Measurements from ENCODE around the gene OOEP.
"Not testable (repeated sequence)": the region's sequence is repeated elsewhere in the genome, so short reads cannot be mapped to it uniquely, and the experiment has no call there.

The OOEP gene

DNA sequence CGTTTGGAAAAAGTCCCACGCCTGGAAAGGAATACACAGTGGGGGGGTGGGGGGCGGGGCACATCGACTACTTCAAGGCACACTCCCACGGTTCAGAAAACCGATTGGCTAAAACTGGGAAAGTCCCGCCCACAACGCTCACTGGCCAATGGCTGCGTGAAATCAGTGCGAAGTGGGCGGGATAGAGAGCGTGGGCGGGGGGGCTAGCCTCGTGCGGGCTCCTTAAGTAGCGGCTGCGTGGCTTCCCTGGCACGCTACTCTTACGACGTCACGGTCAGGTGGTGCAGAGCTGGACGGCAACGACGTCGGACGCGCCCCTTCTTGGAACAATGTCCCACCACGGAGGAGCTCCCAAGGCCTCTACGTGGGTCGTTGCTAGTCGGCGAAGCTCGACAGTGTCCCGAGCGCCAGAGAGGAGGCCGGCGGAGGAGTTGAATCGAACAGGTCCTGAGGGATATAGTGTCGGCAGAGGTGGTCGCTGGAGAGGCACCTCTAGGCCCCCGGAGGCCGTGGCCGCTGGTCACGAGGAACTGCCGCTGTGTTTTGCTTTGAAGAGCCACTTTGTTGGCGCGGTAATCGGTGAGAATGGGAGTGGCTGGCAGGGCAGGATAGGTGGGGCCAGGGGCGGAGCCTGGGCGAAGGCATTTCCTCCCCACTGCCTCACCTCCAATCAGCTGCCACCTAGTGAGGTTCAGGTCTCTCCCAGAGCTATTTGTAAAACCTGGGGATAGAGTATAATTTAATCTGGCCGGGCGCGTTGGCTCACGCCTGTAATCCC, 25.1 kb upstream of the OOEP start, which contains the start of gene DDX43:
Gene DDX43, plus strand, starts transcription at position 252 of the 778 bp plus-strand sequence. Its CDS starts 78 bp downstream, at position 330.
- no peak within 1 kb of the TSS for H3K4me3 ChIP-seq (replicated peaks; ENCODE audit: low read depth, low read length)
- TF ChIP-seq, protein P1, sequence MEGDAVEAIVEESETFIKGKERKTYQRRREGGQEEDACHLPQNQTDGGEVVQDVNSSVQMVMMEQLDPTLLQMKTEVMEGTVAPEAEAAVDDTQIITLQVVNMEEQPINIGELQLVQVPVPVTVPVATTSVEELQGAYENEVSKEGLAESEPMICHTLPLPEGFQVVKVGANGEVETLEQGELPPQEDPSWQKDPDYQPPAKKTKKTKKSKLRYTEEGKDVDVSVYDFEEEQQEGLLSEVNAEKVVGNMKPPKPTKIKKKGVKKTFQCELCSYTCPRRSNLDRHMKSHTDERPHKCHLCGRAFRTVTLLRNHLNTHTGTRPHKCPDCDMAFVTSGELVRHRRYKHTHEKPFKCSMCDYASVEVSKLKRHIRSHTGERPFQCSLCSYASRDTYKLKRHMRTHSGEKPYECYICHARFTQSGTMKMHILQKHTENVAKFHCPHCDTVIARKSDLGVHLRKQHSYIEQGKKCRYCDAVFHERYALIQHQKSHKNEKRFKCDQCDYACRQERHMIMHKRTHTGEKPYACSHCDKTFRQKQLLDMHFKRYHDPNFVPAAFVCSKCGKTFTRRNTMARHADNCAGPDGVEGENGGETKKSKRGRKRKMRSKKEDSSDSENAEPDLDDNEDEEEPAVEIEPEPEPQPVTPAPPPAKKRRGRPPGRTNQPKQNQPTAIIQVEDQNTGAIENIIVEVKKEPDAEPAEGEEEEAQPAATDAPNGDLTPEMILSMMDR (IDR thresholded peaks at IDR 0.05; ENCODE audit: insufficient read depth, low read length, poor library complexity, severe bottlenecking), result no peak
- H3K27me3 ChIP-seq (replicated peaks; ENCODE audit: control insufficient read depth, insufficient read depth, low read length), result no peaks in the 10 kb centered on the region
- H3K36me3 ChIP-seq (ENCODE audit: control insufficient read depth, insufficient read depth, low read length), result no peaks in the 10 kb centered on the region
- DNase-seq (ENCODE audit: extremely low read depth, insufficient read length), result peak; percentile 79

DNA sequence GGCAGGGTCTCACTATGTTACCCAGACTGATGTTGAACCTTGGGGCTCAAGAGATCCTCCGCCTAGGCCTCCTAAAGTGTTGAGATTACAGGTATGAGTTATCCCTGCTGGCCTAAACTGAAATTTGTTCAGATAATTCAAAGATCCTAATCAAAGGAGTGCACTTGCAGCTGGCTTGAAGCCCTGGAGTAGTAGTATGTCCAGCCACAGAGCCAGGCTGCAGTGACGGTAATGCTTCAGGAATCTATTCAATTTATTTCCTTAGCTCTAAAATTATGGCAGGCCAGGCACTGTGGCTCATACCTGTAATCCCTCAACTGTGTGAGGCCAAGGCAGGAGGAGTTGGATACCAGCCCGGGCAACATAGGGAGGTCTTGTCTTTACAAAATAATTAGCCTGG, 23.6 kb upstream of the OOEP start:
- Histone ChIP-seq H3K36me3 (ENCODE audit: control insufficient read depth, insufficient read depth, low read length) (no peaks in the 10 kb centered on the region), H3K27me3 (replicated peaks; ENCODE audit: control insufficient read depth, insufficient read depth, low read length) (no peaks in the 10 kb centered on the region; the same call in 1 of the 2 replicates), H3K4me3 (replicated peaks; ENCODE audit: low read depth, low read length) (no peak overlapping the region)
- TF ChIP-seq, protein P1 (IDR thresholded peaks at IDR 0.05; ENCODE audit: insufficient read depth, low read length, poor library complexity, severe bottlenecking), result no peak
- DNase-seq (ENCODE audit: extremely low read depth, insufficient read length), result no peak

DNA sequence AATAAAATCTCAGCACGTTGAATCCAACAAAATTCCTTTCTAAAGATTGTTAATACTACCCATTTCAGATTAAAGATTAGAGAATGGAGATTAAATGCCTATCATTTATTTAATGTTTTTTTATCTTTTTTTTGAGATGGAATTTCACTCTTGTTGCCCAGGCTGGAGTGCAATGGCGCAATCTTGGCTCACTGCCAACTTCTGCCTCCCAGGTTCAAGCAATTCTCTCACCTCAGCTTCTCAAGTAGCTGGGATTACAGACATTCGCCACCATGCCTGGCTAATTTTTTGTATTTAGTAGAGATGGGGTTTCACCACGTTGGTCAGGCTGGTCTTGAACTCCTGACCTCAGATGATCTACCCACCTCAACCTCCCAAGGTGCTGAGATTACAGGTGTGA, 22.5 kb upstream of the OOEP start:
- DNase-seq (ENCODE audit: extremely low read depth, insufficient read length); H3K4me3 ChIP-seq (replicated peaks; ENCODE audit: low read depth, low read length); H3K36me3 ChIP-seq (ENCODE audit: control insufficient read depth, insufficient read depth, low read length); H3K27me3 ChIP-seq (replicated peaks; ENCODE audit: control insufficient read depth, insufficient read depth, low read length): not testable (repeated sequence)

DNA sequence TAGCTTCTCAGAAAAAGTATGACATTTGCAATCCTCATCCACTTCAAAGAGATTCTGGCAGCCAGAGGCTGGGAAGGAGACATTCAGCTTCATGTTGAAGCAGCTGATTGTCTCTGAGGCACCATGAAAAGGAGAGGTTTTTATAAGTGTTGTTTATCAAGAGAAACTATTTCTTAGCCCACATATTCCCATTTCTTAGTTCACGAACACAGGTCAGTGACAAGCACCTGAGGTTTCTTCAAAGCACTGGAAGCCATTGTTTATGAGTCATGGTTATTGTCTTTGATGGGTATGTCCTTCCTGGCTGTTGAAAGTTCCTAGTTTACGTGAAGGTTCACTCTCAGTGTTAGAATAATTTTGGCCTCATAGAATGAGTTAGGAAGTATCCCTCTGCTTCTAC, 22.0 kb upstream of the OOEP start:
- H3K36me3 ChIP-seq (ENCODE audit: control insufficient read depth, insufficient read depth, low read length), result no peaks in the 10 kb centered on the region
- H3K27me3 ChIP-seq (replicated peaks; ENCODE audit: control insufficient read depth, insufficient read depth, low read length), result no peaks in the 10 kb centered on the region; the same call in 1 of the 2 replicates
- no peak for DNase-seq (ENCODE audit: extremely low read depth, insufficient read length)
- TF ChIP-seq, protein P1 (IDR thresholded peaks at IDR 0.05; ENCODE audit: insufficient read depth, low read length, poor library complexity, severe bottlenecking), result no peak
- H3K4me3 ChIP-seq (replicated peaks; ENCODE audit: low read depth, low read length), result no peak overlapping the region

DNA sequence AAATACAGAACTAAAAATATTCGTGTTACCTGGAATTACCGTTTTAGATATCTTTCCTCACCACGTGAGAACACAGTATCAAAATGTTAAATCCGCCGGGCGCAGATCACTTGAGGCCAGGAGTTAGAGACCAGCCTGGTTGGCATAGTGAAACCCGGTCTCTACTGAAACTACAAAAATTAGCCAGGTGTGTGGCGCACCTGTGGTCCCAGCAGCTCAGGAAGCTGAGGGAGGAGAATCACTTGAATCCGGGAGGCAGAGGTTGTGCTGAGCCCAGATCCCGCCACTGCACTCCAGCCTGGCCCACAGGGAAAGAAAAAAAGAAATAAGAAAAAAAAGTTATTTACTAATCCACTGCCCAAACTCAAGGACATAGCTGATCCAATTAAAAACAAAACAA, 20.2 kb upstream of the OOEP start:
- DNase-seq (ENCODE audit: extremely low read depth, insufficient read length), result no peak
- H3K4me3 ChIP-seq (replicated peaks; ENCODE audit: low read depth, low read length), result no peak overlapping the region
- TF ChIP-seq, protein P1 (IDR thresholded peaks at IDR 0.05; ENCODE audit: insufficient read depth, low read length, poor library complexity, severe bottlenecking), result no peak

DNA sequence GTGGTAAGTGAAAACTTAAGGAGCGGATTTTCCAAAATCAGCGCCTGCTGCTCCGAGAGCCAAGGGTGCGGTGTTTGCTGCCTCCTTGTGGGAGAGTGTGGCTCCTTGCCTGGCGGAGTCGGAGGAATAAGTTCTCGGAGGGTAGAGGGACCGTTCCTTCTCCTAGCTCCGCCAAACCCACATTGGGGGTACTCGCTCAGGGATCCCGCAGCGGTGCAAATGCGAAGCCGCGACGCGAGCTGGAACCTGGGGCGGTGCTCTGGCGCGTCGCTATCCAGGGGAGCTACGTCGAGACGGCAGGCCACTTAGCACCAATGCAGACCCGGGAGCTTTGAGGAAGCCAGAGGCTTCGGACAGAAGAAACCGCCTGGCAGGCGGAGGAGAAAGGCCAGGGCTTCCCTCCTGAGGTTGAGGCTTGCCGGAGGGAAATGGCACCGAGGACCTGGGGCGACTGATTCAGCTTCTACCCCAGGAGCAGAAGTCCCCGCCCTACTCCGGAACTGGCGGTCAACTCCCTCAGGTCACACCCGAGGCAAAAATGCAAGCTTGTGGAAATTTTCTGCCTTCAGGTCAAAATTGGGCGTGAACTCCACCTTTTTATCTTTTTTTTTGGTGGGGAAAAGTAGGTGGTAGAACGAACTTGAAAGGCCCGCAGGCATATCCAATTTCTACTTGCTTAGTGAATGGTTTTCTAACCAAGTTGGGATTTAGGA, 19.3 kb upstream of the OOEP start:
- Histone ChIP-seq H3K4me3 (replicated peaks; ENCODE audit: low read depth, low read length) (peak overlapping the region; percentile 60), H3K27me3 (replicated peaks; ENCODE audit: control insufficient read depth, insufficient read depth, low read length) (no peaks in the 10 kb centered on the region; the same call in 1 of the 2 replicates), H3K36me3 (ENCODE audit: control insufficient read depth, insufficient read depth, low read length) (no peaks in the 10 kb centered on the region)
- TF ChIP-seq, protein P1 (IDR thresholded peaks at IDR 0.05; ENCODE audit: insufficient read depth, low read length, poor library complexity, severe bottlenecking), result peak; percentile 54
- peak; percentile 61 for DNase-seq (ENCODE audit: extremely low read depth, insufficient read length)

More for the DNA sequence above, 20.2 kb upstream of the OOEP start:
- Histone ChIP-seq H3K36me3 (ENCODE audit: control insufficient read depth, insufficient read depth, low read length) (no peaks in the 10 kb centered on the region), H3K27me3 (replicated peaks; ENCODE audit: control insufficient read depth, insufficient read depth, low read length) (no peaks in the 10 kb centered on the region; the same call in 1 of the 2 replicates)
